Measurements from ENCODE around the gene BRI3.

Gene BRI3

GRCh38 chr7:98281757-98282606 lies 496 bp downstream of the BRI3 start:
- DNase-seq (ENCODE audit: insufficient read length) (no peak), FAIRE-seq (no peak)
- TF ChIP-seq POLR2AphosphoS5 (IDR thresholded peaks at IDR 0.05; ENCODE audit: low read depth, low read length): no peak

- DNase-seq (ENCODE audit: insufficient read length) (no peak), FAIRE-seq (peak; percentile 60)
- no peak for TF ChIP-seq TAF1 (IDR thresholded peaks at IDR 0.05; ENCODE audit: borderline replicate concordance, low read depth, low read length)
- no peak for TF ChIP-seq POLR2A (IDR thresholded peaks at IDR 0.05; ENCODE audit: low read depth, low read length)
- TF ChIP-seq POLR2AphosphoS5 (IDR thresholded peaks at IDR 0.05; ENCODE audit: low read depth, low read length): no peak
Observed at GRCh38 chr7:98282703-98283102, 1.2 kb downstream of the BRI3 start.

- no peak for DNase-seq (ENCODE audit: insufficient read length)
- no peak for TF ChIP-seq POLR2A (IDR thresholded peaks at IDR 0.05; ENCODE audit: low read depth, low read length)
- TF ChIP-seq TAF1 (IDR thresholded peaks at IDR 0.05; ENCODE audit: borderline replicate concordance, low read depth, low read length): no peak
- no peak for TF ChIP-seq POLR2AphosphoS5 (IDR thresholded peaks at IDR 0.05; ENCODE audit: low read depth, low read length)
- FAIRE-seq: no peak
Observed at GRCh38 chr7:98283127-98283886, 1.8 kb downstream of the BRI3 start.

- TF ChIP-seq POLR2AphosphoS5 (IDR thresholded peaks at IDR 0.05; ENCODE audit: low read depth, low read length): no peak
- TF ChIP-seq TAF1 (IDR thresholded peaks at IDR 0.05; ENCODE audit: borderline replicate concordance, low read depth, low read length): no peak
- TF ChIP-seq POLR2A (IDR thresholded peaks at IDR 0.05; ENCODE audit: low read depth, low read length): no peak
Observed at GRCh38 chr7:98283887-98284222, 2.4 kb downstream of the BRI3 start.

GRCh38 chr7:98284335-98285036 lies 3.0 kb downstream of the BRI3 start:
- FAIRE-seq: no peak
- TF ChIP-seq POLR2AphosphoS5 (IDR thresholded peaks at IDR 0.05; ENCODE audit: low read depth, low read length) (no peak), POLR2A (IDR thresholded peaks at IDR 0.05; ENCODE audit: low read depth, low read length) (no peak), TAF1 (IDR thresholded peaks at IDR 0.05; ENCODE audit: borderline replicate concordance, low read depth, low read length) (no peak)
- DNase-seq (ENCODE audit: insufficient read length): no peak

More at GRCh38 chr7:98283887-98284222, 2.4 kb downstream of the BRI3 start:
- DNase-seq (ENCODE audit: insufficient read length) (no peak), FAIRE-seq (no peak)

- DNase-seq (ENCODE audit: insufficient read length) (no peak), FAIRE-seq (no peak)
- no peak for TF ChIP-seq POLR2A (IDR thresholded peaks at IDR 0.05; ENCODE audit: low read depth, low read length)
- no peak; the same call in 1 of the 2 replicates for TF ChIP-seq POLR2AphosphoS5 (IDR thresholded peaks at IDR 0.05; ENCODE audit: low read depth, low read length)
- no peak for TF ChIP-seq TAF1 (IDR thresholded peaks at IDR 0.05; ENCODE audit: borderline replicate concordance, low read depth, low read length)
Observed at GRCh38 chr7:98285157-98286092, 3.9 kb downstream of the BRI3 start.

GRCh38 chr7:98286093-98286539 lies 4.6 kb downstream of the BRI3 start:
- no peak for FAIRE-seq
- TF ChIP-seq TAF1 (IDR thresholded peaks at IDR 0.05; ENCODE audit: borderline replicate concordance, low read depth, low read length) (no peak), POLR2A (IDR thresholded peaks at IDR 0.05; ENCODE audit: low read depth, low read length) (no peak), POLR2AphosphoS5 (IDR thresholded peaks at IDR 0.05; ENCODE audit: low read depth, low read length) (no peak)
- no peak for DNase-seq (ENCODE audit: insufficient read length)

- DNase-seq (ENCODE audit: insufficient read length): no peak
- TF ChIP-seq TAF1 (IDR thresholded peaks at IDR 0.05; ENCODE audit: borderline replicate concordance, low read depth, low read length) (no peak), POLR2A (IDR thresholded peaks at IDR 0.05; ENCODE audit: low read depth, low read length) (no peak), POLR2AphosphoS5 (IDR thresholded peaks at IDR 0.05; ENCODE audit: low read depth, low read length) (no peak)
- no peak for FAIRE-seq
Observed at GRCh38 chr7:98286701-98287485, 5.4 kb downstream of the BRI3 start.

- no peak for FAIRE-seq
- DNase-seq (ENCODE audit: insufficient read length): no peak
- TF ChIP-seq POLR2A (IDR thresholded peaks at IDR 0.05; ENCODE audit: low read depth, low read length) (no peak), POLR2AphosphoS5 (IDR thresholded peaks at IDR 0.05; ENCODE audit: low read depth, low read length) (no peak; the same call in 1 of the 2 replicates), TAF1 (IDR thresholded peaks at IDR 0.05; ENCODE audit: borderline replicate concordance, low read depth, low read length) (no peak)
Observed at GRCh38 chr7:98287486-98287959, 6.0 kb downstream of the BRI3 start.

Measured in GM12892 (cell line).